GM18502 (cell line): Measurements from ENCODE around the gene PNPLA3.

ENCODE experiments used
- ATAC-seq: cut with Tn5 transposase; IDR thresholded peaks from one replicate; pipeline ENCODE4 v1.9.1; 2021; ENCODE audit warnings: mild to moderate bottlenecking; ENCODE audit not compliant: unreplicated experiment, poor library complexity

Gene PNPLA3, protein sequence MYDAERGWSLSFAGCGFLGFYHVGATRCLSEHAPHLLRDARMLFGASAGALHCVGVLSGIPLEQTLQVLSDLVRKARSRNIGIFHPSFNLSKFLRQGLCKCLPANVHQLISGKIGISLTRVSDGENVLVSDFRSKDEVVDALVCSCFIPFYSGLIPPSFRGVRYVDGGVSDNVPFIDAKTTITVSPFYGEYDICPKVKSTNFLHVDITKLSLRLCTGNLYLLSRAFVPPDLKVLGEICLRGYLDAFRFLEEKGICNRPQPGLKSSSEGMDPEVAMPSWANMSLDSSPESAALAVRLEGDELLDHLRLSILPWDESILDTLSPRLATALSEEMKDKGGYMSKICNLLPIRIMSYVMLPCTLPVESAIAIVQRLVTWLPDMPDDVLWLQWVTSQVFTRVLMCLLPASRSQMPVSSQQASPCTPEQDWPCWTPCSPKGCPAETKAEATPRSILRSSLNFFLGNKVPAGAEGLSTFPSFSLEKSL

DNA sequence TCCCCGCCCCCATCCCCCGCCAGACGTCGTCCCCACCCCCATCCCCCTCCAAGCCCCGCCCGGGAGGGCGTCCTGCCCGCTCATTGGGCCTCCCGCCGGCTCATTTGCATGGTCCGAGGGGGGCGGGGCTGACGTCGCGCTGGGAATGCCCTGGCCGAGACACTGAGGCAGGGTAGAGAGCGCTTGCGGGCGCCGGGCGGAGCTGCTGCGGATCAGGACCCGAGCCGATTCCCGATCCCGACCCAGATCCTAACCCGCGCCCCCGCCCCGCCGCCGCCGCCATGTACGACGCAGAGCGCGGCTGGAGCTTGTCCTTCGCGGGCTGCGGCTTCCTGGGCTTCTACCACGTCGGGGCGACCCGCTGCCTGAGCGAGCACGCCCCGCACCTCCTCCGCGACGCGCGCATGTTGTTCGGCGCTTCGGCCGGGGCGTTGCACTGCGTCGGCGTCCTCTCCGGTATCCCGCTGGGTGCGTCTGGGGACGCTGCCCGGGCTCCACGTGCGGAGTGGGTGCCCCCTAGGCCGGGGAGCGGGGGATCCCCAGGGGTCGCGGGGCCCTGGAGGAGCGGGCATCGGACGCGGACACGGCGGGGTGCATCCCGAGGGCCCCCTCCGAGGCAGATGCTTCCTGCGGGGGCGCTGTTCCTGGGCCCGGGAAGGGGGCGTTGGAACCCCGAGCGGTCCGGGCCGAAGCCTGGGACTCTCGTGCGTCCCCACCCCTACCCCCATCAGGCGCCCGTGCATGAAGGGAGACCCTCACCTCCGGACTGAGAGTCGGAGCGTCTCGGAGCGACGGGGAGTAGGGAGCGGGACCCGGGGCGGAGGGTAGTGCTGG lies at the start of gene PNPLA3:
PNPLA3 (plus strand) TSS at position 175 of the 834 bp plus-strand sequence; CDS start at position 282, 107 bp downstream.
- no peak for ATAC-seq

DNA sequence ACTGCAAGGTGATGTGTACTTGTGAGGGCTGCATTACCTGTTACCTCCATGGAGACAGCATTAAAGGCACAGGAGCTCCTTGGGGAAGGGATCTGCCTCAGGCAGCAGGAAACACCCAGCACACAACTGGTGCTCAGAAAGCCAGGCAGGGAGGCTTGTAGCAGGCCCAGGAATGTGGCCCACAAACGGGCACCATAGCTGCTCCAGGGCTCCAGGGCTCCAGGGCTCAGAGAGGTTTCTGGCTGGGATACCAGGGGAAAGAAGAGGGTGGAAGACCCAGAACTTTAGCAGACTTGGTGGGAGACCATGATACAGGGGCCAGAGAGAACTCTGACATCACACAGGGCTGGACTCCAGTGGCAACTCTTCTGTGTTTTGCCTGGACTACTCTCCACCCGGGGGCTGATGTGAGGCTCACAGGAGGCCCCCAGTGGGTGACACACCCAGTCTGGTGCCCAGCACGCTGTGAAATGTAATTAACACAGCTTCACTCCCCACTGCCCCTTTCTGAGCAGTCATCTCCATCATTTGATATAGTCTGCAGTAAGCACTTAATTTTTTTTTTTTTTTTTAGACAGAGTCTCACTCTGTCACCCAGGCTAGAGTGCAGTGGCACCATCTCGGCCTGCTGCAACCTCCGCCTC lies 46.6 kb upstream of the PNPLA3 start:
- no peak for ATAC-seq

DNA sequence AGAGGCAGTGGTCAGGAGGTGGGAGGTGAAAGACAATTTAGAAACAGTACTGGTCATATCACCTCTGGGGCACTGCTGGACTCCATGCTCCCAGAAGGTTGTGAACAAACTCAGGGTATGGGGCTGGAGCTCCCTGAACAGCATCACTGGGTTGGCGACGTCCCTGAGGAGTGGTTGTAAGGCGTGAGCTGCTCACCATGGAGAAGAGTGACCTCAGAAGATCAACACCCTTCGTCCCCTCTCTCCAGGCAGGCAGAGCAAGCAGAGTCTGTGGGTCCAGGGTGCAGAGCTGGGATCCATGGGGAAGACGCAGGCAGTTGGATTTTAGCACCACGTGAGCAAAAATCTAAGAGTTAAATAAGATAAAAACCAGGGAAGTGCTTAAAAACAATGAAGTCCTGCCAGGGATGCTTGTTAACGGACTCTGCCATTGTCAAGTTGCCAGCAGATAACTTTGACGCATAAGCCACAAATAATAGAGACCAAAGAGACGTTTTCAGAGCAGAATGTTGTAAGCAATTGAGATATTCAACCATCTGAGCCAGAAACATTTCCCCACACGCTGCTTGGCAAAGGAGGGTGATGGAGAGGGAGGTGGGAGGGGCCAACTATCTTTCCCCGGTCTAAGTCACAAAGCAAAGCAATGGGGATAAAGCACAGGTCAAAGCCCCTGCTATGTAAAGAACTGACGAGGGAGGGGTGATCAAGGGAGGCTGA lies 45.4 kb upstream of the PNPLA3 start:
- ATAC-seq: no peak

DNA sequence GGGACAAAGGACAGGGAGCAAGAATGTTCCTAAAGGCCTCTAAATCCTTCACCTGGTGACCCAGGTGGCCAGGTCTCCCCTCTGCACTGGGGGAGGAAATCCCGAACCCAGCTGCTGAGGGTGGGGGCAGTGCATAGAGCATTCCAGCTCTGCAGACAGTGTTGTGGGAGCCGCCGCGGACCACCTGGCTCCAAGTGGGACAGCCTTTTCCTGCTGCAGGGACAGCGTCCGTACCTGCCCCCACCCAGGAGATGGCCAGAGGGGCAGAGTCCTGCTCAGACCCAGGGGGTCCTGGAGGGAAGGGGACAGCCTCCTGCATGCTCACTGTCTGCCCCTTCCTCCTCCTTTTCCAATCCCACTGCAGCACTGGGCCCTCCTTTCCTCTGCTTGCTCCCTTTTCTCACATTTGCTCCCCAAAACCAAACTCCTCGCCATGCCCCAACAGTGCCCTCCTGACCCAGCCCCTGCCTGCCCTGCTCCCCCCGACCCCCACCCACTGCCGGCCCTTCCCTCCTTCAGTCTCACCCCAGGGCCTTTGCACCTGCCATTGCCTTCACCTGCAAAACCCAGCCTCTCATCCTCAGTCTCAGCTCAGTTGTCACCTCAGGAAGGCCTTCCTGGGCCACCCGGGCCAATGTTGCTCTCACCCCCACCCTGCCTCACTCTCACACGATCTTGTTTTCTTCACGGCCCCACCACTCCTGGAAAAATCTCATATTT lies 44.6 kb upstream of the PNPLA3 start:
- ATAC-seq: no peak

DNA sequence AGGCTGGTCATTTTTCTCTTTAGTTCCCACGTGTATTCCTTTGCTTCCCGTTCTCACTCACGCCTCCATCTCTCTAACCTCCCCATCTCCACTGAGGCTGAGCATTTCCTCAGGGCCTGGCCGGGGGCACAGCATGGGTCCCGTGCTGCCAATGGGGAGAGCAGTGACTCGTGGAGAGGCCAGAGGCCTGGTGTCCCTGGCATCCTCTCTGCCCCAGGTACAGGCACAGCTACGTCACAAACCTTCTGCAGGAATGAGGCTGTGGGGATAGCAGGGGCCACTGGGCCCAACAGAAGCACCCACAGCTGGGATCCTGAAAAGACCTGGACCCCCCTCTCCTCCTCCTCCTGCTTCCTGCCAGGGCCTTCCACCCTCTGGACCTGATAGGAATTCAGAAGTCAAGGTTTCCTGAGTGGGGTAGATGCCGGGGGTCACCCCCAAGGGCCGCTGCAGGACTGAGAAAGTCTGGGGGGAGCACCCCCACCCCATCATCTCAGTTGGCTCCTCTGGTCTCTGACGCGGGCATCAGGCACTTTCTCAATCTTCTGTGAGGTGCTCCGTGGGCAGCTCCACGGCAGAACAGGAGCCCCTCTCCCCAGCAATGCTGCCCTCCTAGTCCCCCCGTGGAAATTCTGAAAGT lies 43.6 kb upstream of the PNPLA3 start:
- ATAC-seq: no peak

DNA sequence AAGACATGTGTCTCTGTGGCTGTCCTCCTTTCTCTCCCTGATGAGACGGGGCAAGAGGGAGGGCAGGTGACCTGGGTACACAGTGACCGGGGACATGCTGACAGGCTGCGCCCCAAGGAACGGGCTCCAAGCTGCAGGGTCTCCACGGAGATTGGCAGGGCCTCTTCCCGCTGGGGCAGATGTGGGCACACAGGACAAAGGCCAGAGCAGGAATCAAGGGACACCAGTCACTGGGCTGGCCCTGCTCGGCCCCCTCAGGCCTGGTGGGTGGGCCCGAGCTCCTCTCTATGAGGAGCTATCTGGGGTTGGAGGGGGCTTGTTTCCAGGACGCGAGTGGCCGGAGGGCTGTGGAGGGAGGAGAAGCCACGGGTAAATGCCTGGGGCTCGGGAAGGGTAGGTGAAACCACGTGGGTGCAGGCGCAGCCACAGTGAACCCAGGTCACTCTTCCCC lies 43.0 kb upstream of the PNPLA3 start:
- no peak for ATAC-seq

DNA sequence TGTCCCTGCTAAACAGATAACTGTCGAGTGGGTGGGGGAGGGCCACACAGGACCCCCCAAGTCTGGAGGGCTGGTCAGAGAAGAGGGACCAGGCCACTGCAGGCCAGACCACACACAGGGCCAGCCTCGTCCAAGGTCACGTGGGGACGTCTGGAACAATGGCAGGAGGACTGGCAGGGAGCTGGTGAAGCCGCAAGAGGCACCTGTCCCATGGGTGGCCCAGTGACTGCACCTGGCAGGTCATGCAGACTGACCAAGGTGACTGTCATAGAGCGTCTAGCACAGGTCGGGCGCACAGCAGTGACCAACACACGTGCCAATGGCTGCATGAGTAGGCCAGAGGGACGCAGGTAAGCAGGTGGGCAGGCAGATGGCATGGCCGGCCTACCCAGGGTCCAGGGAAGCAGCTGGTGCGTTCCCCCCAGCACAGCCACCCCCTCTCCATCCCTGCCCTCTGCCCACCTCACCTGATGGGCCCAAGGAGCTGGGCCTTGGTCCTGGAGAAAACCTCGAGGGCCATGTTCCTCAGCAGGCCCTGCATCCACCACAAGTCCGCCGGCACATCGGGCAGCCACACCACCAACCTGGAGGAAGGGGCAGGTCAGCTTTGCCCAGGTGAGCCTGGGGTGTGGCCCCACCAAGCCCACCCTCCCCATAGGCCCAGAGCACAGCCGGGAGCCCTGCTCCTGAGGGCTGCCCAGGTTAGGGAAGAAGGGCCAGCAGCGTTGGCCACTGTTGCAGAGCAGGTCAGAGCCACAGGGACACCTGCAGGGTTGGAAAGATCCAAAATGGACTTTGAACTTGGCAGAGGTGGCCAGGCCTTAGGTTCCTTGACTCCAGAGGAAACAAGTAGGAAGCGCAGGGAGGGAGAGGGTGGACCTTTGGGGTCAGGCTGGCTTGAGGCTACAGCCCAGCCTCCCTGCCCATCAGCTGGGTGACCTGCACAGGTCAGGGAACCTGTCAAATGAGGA lies 42.2 kb upstream of the PNPLA3 start:
- no peak for ATAC-seq

DNA sequence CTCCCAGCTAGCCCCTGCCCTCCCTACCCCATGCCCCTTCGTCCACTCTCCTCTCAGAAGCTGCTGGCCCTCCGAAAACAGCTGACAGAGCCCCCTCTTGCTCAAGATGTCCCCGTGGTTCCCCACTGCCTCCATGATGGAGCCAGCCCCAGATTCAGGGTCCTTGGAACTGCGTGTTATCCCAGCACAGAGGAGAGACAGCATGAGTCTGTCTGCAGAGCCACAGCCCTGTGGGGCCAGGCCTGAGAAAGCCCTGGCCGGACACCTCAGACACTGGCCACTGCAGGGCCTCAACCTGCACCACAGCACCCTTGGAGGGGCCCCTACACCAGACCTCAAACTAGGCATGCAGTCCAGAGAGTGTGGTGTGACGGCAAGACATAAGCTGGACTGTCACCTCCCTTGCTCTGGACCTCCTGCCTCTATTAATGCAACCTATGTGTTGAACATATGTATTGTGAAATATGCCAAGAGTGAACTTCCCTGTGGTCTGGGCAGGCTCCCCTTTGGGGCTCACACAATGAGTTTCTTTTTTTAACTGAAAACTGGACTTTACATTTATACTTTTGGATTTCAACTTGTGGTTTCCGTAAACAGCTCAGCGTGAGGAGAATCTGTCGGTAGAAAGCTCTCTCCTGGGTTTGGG lies 41.4 kb upstream of the PNPLA3 start:
- no peak for ATAC-seq

DNA sequence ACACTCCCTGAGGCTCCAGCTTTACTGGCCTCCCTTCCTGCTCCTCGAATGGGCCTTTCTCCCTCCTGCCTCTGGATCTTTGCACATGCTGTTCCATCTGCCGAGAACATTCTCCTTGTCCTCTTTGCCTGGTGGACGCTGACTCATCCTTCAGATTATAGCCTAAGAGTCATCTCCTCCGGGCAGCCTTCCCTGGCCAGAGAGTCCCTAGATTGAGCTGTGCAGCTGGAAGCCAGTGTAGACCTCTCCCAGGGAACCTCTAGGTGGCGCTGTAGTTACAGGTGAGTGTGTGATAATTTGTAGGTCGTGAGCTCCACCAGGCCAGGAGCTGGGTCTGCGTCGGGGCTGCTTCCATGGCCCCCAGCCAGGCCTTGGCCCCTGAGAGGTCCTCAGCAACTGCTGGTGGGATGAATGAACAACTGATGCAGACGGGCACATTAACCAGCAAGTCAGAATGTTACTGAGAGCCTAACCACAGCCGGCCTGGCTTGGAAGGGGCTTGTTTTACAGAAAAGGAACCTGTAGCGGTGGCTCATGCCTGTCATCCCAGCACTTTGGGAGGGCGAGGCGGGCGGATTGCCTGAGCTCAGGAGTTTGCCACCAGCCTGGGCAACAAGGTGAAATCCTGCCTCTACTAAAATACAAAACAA lies 40.5 kb upstream of the PNPLA3 start:
- ATAC-seq: no peak

DNA sequence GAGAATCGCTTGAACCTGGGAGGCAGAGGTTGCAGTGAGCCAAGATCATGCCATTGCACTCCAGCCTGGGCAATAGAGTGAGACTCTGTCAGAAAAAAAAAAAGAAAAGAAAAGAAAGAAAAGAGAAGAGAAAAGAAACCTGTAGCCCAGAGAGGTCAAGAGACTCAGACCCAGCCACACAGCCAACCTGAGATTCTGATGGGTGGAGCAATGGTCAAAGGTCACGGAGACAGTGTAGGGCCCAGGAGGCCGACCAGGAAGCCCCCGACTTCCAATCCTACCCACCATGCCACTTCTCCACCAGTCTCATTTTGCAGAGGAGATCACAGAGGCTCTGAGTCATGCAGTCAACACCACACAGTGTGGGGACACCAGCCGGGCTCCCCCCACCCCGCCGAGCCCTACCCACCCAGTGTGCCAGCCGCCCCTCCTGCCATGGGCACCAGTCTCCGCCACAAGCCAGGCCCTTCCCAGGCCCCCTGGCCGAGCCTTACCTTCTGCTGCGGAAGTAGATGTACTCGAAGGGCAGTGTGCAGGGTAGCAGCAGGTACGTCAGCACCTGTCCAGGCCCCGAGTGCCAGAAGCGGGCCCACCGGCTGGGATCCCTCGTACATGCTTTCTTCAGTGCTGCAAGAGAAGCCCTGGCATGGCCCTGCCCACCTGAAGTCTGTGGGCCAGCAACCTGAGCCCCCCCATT lies 39.7 kb upstream of the PNPLA3 start:
- no peak for ATAC-seq

DNA sequence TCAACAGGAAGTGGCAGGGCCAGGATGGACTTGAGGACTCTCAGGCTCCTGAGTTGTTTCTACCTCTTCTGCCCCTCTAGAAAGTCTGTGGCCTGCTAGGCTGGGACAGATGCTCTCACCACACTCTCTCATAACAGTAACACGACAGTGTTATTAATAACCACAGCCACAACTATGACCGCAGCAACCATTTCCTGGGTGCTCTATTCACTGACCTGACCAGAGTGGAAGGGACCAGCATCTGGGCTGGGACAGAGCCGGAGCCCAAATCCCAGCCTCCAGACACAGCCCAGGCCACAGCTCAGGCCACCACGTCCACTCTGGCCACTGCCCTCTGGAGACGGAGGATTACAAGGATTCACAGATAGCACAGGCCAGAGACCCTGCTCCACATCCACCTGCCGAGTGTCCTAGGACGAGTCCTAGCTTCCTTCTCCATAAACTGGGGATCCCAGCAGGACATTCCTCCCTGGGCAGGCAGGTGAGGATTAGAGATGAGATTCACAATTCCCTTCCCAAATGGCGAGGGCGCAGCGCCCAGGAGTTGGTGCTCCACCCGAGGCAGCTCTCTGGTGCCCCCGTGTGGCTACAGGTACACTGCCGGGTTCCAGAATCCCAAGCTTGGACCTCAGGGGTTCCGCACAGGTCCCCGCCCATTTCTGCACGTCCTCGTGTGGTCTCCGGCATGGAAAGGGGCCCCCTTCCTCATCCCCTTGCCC lies 38.8 kb upstream of the PNPLA3 start:
- peak; percentile 85 for ATAC-seq

DNA sequence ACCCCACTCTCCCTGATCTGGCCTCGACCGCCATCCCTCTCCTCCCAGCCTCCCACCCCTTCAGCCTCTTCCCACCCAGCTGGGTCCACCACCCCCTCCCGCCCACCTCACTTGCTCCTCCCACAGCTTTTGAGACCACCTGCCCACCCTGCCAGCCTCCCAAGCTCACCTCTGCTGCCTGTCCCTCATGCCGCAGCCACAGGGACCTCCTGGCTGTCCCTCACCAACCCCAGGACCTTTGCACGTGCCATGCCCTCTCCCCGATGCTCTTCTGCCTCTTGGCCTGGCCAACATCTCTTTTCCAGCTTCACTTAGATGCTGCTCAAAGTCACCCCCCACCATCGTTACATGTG lies 38.3 kb upstream of the PNPLA3 start:
- no peak for ATAC-seq

DNA sequence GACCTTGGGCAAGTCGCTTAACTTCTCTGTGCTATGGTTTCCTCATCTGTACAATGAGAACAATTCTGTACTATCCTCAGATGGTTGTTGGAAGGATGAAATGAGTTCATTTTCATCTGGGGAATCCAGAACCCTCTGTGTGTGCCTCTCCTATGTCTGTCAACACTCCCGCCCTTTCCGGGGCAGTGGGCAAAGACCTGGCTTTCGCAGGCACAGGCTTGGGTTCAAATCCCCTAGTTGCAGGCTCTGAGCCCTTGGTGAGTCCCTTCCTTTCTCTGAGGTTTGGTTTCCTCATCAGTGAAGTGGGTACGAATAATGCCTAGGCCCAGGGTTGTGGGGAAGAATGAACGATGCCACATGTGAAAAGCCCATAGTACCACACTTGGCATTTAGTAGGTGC lies 37.8 kb upstream of the PNPLA3 start:
- no peak for ATAC-seq

DNA sequence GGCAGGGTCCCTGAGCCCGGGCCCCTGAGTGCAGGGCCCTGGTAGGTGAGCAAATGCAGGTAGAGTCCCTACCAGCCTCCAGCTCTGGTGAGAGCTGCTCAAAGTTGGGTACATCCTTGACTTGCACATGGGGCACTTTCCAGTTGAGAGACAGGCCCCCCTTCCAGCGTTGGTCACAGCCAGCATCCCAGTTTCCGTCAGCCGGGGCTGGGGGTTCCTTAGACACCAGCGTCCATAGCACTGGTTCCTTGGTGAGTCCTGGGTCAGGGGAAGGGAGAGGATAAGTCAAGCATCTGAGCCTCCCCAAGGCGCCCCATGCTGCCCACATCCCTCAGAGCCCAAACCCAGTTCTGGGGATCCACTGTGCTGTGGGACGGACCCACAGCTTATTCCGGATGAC lies 37.4 kb upstream of the PNPLA3 start:
- no peak for ATAC-seq

DNA sequence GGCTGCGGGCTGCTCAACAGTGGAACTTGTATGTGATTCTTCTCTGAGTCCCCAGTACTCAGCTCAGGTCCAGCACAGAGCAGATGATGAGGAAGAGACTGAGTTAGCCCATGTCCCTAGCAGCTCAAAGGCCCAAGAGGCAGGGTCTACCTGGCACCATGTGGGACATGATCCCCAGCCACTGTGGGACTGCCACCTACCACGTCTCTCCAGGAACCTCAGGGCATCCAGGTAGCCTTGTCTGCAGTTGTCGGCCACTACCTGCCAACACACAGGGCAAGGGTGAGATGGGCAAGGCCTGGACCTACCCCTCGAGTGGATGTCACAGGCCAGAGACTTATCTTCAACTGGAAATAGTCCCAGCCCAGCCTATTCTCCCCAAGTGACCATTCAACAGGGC lies 36.2 kb upstream of the PNPLA3 start:
- no peak for ATAC-seq

DNA sequence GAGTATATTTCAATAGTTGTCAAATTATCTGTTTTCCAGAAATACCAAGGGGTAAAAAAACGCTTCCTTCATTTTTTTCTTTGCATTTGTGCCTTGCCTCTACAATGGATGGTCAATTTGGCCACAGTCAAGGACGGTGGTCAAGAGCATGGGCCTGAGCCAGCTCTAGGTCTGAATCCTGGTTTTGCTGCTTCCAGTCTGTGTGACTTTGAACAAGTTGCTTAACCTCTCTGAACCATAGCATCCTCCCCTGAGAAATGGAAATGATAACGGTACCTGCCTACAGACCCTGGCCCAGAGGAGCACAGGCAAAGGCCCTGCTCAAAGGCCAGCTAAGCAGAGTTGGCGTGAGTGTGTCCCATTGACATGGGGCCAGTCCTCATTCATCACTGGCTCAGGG lies 34.9 kb upstream of the PNPLA3 start:
- no peak for ATAC-seq
